HCT116 (cell line): ENCODE data around the gene CDK7. TPM values are rescaled to one million over a fixed set of nuclear protein-coding genes. Genes with fewer than 3 reads are reported as not detected.

Experiments
- ATAC-seq: fragments of 200-7000 bp; cut with Tn5 transposase; 2 replicates; pipeline ENCODE4 v1.9.1; 2020; ENCODE audit warnings: mild to moderate bottlenecking, moderate library complexity
- BruUV-seq: library from RNA; stranded (reverse); fragments of 400-500 nt; replicated peaks from 2 replicates; lab custom pipeline; 2021; lab: Mats Ljungman, UMichigan
- CTCF ChIA-PET: fragments of 300-600 bp; sonication (Branson Sonifier 250); formaldehyde crosslinking; loops from one replicate; lab custom pipeline; 2021; ENCODE audit warnings: antibody characterized with exemption; lab: Charles Lee
- POLR2A ChIA-PET: fragments of 300-600, 350-600 bp; sonication (Branson Sonifier 250); formaldehyde crosslinking; loops from one replicate; lab custom pipeline; 2021; ENCODE audit warnings: antibody characterized with exemption; lab: Charles Lee
- RAD21 ChIA-PET, 2 experiments: fragments of 300-600 bp; sonication (Branson Sonifier 250); formaldehyde crosslinking; loops; one replicate each; lab custom pipeline; 2023; ENCODE audit warnings: low total read pairs in 2 of 2; ENCODE audit not compliant: uncharacterized antibody in 2 of 2, unreplicated experiment in 2 of 2, low non-redundant PET in 1 of 2; lab: Charles Lee
- DNase-seq: peaks from one replicate; pipeline ENCODE4 v3.0.0-alpha.2; 2010; ENCODE audit warnings: low read depth, low spot score
- H2AFZ ChIP-seq: fragments of 200-600 bp; shearing (Covaris generic), sonication (generic); 2 replicates; pipeline ENCODE4 v1.6.1; 2017; ENCODE audit warnings: low read depth, mixed run types, mixed read lengths, antibody characterized with exemption, low read length; ENCODE audit not compliant: poor library complexity, severe bottlenecking
- H3K27ac ChIP-seq: 2 replicates; pipeline ENCODE4 v1.5.1; 2012; ENCODE audit warnings: low read depth, low read length
- H3K27me3 ChIP-seq: fragments of 200-600 bp; sonication (generic); 2 replicates; pipeline ENCODE4 v1.6.1; 2016; ENCODE audit warnings: mixed run types, low read length, mixed read lengths; ENCODE audit not compliant: insufficient read depth
- H3K36me3 ChIP-seq, 2 experiments: fragments of 200-500 bp in 1 of 2; fragments of 200-600 bp in 1 of 2; sonication (Bioruptor generic) in 1 of 2; sonication (generic) in 1 of 2; 2 replicates each; pipeline versions ENCODE4 v1.5.1 to v1.6.1; 2014 to 2016; ENCODE audit warnings: low read length in 2 of 2, inconsistent platforms in 1 of 2, mixed read lengths in 1 of 2, mixed run types in 1 of 2; ENCODE audit not compliant: insufficient read depth in 2 of 2, control insufficient read depth in 1 of 2
- H3K4me1 ChIP-seq, 2 experiments: fragments of 200-600 bp in 1 of 2; sonication (generic) in 1 of 2; 2 replicates each; pipeline versions ENCODE4 v1.5.1 to v1.6.1; 2012 to 2017; ENCODE audit warnings: low read length in 2 of 2, inconsistent platforms in 1 of 2, mild to moderate bottlenecking in 1 of 2, mixed read lengths in 1 of 2, mixed run types in 1 of 2, moderate library complexity in 1 of 2; ENCODE audit not compliant: insufficient read depth in 2 of 2, control insufficient read depth in 1 of 2
- H3K4me2 ChIP-seq: fragments of 200-600 bp; sonication (generic); 2 replicates; pipeline ENCODE4 v1.6.1; 2017; ENCODE audit warnings: mixed run types, low read length, mixed read lengths
- H3K4me3 ChIP-seq, 2 experiments: fragments of 200-600 bp in 1 of 2; sonication (generic) in 1 of 2; replicated peaks in 1 of 2; 2 replicates each; pipeline ENCODE4 v1.5.1; 2011 to 2016; ENCODE audit warnings: low read length in 2 of 2, control low read depth in 1 of 2, low read depth in 1 of 2, mild to moderate bottlenecking in 1 of 2, mixed read lengths in 1 of 2, mixed run types in 1 of 2
- H3K79me2 ChIP-seq: fragments of 200-600 bp; sonication (generic); 2 replicates; pipeline ENCODE4 v1.6.1; 2017; ENCODE audit warnings: mild to moderate bottlenecking, mixed run types, low read length, moderate library complexity, mixed read lengths; ENCODE audit not compliant: insufficient read depth
- H3K9ac ChIP-seq: fragments of 200-600 bp; sonication (generic); 2 replicates; pipeline ENCODE4 v1.6.1; 2016; ENCODE audit warnings: low read length, mixed read lengths
- H3K9me2 ChIP-seq: fragments of 200-600 bp; sonication (generic), shearing (Covaris generic); 2 replicates; pipeline ENCODE4 v1.6.1; 2017; ENCODE audit warnings: mixed run types, mild to moderate bottlenecking, moderate library complexity; ENCODE audit not compliant: insufficient read depth
- H3K9me3 ChIP-seq, 2 experiments: fragments of 200-500 bp in 1 of 2; fragments of 200-600 bp in 1 of 2; sonication (Bioruptor generic) in 1 of 2; sonication (generic) in 1 of 2; 2 replicates each; pipeline ENCODE4 v1.6.1; 2014 to 2017; ENCODE audit warnings: low read length in 2 of 2, mixed read lengths in 2 of 2, inconsistent platforms in 1 of 2, low read depth in 1 of 2, mild to moderate bottlenecking in 1 of 2, mixed run types in 1 of 2, moderate library complexity in 1 of 2; ENCODE audit not compliant: control insufficient read depth in 1 of 2, insufficient read depth in 1 of 2
- H4K20me1 ChIP-seq: fragments of 200-600 bp; sonication (generic), shearing (Covaris generic); 2 replicates; pipeline ENCODE4 v1.6.1; 2017; ENCODE audit warnings: mixed run types, mild to moderate bottlenecking, moderate library complexity; ENCODE audit not compliant: insufficient read depth
- EGR1 ChIP-seq: IDR thresholded peaks from 2 replicates; pipeline ENCODE4 v1.6.1; 2012; ENCODE audit warnings: low read depth
- EZH2 ChIP-seq: fragments of 200-600 bp; sonication (generic); IDR thresholded peaks from 2 replicates; pipeline ENCODE4 v1.6.1; 2017; ENCODE audit warnings: antibody characterized with exemption, mixed run types
- EZH2phosphoT487 ChIP-seq: fragments of 200-600 bp; IDR thresholded peaks from 2 replicates; pipeline ENCODE4 v1.6.1; 2018; ENCODE audit warnings: antibody characterized with exemption, borderline replicate concordance
- FOSL1 ChIP-seq: IDR thresholded peaks from 2 replicates; pipeline ENCODE4 v1.6.1; 2012; ENCODE audit warnings: low read depth
- POLR2AphosphoS5 ChIP-seq: IDR thresholded peaks from 2 replicates; pipeline ENCODE4 v1.6.1; 2011; ENCODE audit warnings: mild to moderate bottlenecking, low read depth, low read length, moderate library complexity
- RAD21 ChIP-seq: IDR thresholded peaks from 2 replicates; pipeline ENCODE4 v1.6.1; 2012; ENCODE audit warnings: low read depth, mild to moderate bottlenecking
- SP1 ChIP-seq: IDR thresholded peaks from 2 replicates; pipeline ENCODE4 v1.6.1; 2012; ENCODE audit warnings: low read depth
- SRF ChIP-seq: IDR thresholded peaks from 2 replicates; pipeline ENCODE4 v1.6.1; 2012; ENCODE audit warnings: low read depth
- TCF7L2 ChIP-seq: IDR thresholded peaks from 2 replicates; pipeline ENCODE4 v1.7.0; 2011; ENCODE audit warnings: borderline replicate concordance, inconsistent platforms; ENCODE audit not compliant: insufficient read depth, insufficient read length; ENCODE audit errors: extremely low read depth
- ZFX ChIP-seq: fragments of 450-650 bp; IDR thresholded peaks from 2 replicates; pipeline ENCODE4 v1.6.1; 2017
- intact Hi-C: fragments of 100-400 bp; cut with micrococcal nuclease; formaldehyde crosslinking; loops from 2 replicates; pipeline ENCODE4 v1.10.0; 2022
- total RNA-seq: library from RNA; stranded (reverse); gene quantifications from one replicate; pipeline ENCODE4 v1.2.1, GENCODE V29; 2021; ENCODE audit not compliant: unreplicated experiment
- TF ChIP-seq, protein P1 (sequence below): IDR thresholded peaks from 2 replicates; pipeline ENCODE4 v1.6.1; 2012
- TF ChIP-seq, protein P2 (sequence below): IDR thresholded peaks from 2 replicates; pipeline ENCODE4 v1.6.1; 2012; ENCODE audit warnings: low read depth

Gene CDK7
- total RNA-seq, 1 experiment from 2014 or later, result 67.0 TPM

DNA sequence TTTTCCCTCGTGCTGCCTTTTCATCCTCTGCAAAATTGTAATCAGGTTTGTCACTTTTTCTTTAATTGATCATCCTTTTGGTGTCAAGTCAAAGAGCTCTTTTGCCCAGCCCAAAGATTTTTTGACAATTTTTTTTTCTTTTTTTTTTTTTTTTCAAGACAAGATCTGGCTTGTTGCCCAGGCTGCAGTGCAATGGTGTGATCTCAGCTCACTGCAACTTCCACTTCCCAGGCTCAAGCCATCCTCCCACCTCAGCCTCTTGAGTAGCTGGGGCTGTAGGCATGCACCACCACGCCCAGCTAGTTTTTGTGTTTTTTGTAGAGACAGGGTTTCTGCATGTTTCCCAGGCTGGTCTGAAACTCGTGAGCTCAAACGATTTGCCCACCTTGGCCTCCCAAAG, 36.7 kb downstream of the CDK7 start:
- Histone ChIP-seq H3K4me3 (no peak overlapping the region), H3K27ac (0 out of 2 replicates have a peak overlapping the region, but pooled peaks have one; percentile 22), H3K9ac (no peak overlapping the region), H4K20me1 (peaks cover 3% of the 10 kb centered on the region; the same call in 1 of the 2 replicates), H3K4me1 (peaks cover 0 to 4% of the 10 kb centered on the region in 2 experiments; a peak in 2 of 4 replicates), H3K27me3 (no peaks in the 10 kb centered on the region), H3K9me2 (no peaks in the 10 kb centered on the region), H3K9me3 (no peaks in the 10 kb centered on the region), H2AFZ (no peak overlapping the region), H3K4me2 (no peak overlapping the region), H3K36me3 (peaks cover 16 to 23% of the 10 kb centered on the region in 2 experiments; a peak in 3 of 4 replicates), H3K79me2 (peaks cover 9% of the 10 kb centered on the region; the same call in 1 of the 2 replicates)
- BruUV-seq, result no TSS peak
- ChIA-PET CTCF (interaction anchor here (1.1 kb wide), 1 partner anchor 64 kb away, joined by 4 read pairs; no protein-coding TSS in a partner anchor), RAD21 (interaction anchor here in 1 of 2 experiments (0.7 kb wide), 1 partner anchor 136 kb away, joined by 4 read pairs; no protein-coding TSS in a partner anchor), POLR2A (interaction anchor here (1.0 kb wide), 1 partner anchor 8 kb away, joined by 4 read pairs; no protein-coding TSS in a partner anchor)
- intact Hi-C loops, result no loop called here
- TF ChIP-seq RAD21, result no peak
- no peak for TF ChIP-seq EGR1
- TF ChIP-seq, protein P1, sequence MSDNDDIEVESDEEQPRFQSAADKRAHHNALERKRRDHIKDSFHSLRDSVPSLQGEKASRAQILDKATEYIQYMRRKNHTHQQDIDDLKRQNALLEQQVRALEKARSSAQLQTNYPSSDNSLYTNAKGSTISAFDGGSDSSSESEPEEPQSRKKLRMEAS, result no peak
- TF ChIP-seq SP1, result no peak
- no peak for TF ChIP-seq EZH2phosphoT487
- TF ChIP-seq SRF, result no peak
- TF ChIP-seq POLR2AphosphoS5, result no peak
- no peak for TF ChIP-seq EZH2
- TF ChIP-seq FOSL1, result no peak
- TF ChIP-seq ZFX, result no peak
- TF ChIP-seq, protein P2, sequence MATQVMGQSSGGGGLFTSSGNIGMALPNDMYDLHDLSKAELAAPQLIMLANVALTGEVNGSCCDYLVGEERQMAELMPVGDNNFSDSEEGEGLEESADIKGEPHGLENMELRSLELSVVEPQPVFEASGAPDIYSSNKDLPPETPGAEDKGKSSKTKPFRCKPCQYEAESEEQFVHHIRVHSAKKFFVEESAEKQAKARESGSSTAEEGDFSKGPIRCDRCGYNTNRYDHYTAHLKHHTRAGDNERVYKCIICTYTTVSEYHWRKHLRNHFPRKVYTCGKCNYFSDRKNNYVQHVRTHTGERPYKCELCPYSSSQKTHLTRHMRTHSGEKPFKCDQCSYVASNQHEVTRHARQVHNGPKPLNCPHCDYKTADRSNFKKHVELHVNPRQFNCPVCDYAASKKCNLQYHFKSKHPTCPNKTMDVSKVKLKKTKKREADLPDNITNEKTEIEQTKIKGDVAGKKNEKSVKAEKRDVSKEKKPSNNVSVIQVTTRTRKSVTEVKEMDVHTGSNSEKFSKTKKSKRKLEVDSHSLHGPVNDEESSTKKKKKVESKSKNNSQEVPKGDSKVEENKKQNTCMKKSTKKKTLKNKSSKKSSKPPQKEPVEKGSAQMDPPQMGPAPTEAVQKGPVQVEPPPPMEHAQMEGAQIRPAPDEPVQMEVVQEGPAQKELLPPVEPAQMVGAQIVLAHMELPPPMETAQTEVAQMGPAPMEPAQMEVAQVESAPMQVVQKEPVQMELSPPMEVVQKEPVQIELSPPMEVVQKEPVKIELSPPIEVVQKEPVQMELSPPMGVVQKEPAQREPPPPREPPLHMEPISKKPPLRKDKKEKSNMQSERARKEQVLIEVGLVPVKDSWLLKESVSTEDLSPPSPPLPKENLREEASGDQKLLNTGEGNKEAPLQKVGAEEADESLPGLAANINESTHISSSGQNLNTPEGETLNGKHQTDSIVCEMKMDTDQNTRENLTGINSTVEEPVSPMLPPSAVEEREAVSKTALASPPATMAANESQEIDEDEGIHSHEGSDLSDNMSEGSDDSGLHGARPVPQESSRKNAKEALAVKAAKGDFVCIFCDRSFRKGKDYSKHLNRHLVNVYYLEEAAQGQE, result no peak
- TF ChIP-seq TCF7L2, result no peak
- ATAC-seq, result no peak
- no peak for DNase-seq
